ENCODE data around the gene ZNF835.

The ZNF835 gene

DNA sequence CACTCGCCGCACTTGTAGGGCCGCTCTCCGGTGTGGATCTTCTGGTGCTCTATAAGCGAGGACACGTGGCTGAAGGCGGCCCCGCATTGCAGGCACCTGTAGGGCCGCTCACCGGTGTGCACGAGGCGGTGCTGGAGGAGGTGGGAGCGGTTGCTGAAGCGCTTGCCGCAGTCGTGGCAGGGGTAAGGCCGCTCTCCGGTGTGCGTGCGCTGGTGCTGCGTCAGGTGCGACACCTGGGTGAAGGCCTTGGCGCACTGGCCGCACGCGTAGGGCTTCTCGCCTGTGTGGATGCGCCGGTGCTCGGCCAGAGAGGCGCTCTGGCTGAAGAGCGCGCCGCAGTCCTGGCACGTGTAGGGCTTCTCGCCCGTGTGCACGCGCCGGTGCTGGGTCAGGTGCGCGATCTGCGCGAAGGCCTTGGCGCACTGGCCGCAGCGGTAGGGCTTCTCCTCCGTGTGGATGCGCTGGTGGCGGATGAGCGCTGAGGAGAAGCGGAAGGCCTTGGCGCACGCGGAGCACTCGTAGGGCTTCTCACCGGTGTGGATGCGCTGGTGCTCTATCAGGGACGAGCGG is 7.5 kb downstream of the ZNF835 start:
- FAIRE-seq = no peak

DNA sequence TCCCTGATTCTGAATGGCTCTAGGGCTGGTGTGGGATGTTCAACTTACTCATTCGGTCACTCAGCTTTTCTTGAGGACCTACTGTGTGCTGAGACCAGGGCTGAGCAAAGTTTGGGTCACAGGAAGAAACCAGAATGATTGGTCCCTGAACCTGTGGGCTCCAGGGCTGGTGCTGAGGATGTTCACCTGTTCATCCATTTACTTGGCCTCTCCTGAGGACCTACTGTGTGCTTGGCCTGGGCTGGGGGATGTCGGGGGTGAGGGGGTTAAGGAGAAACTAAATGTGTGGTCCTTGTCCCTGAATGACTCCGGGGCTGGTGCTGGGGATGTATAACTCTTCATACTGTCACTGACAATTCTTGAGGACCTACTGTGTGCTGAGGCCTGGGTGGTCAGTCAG is 10.3 kb downstream of the ZNF835 start:
- FAIRE-seq = no peak
- DNase-seq (ENCODE audit: low spot score) = no peak

More for the DNA sequence above, 7.5 kb downstream of the ZNF835 start:
- no peak for DNase-seq (ENCODE audit: low spot score)

DNA sequence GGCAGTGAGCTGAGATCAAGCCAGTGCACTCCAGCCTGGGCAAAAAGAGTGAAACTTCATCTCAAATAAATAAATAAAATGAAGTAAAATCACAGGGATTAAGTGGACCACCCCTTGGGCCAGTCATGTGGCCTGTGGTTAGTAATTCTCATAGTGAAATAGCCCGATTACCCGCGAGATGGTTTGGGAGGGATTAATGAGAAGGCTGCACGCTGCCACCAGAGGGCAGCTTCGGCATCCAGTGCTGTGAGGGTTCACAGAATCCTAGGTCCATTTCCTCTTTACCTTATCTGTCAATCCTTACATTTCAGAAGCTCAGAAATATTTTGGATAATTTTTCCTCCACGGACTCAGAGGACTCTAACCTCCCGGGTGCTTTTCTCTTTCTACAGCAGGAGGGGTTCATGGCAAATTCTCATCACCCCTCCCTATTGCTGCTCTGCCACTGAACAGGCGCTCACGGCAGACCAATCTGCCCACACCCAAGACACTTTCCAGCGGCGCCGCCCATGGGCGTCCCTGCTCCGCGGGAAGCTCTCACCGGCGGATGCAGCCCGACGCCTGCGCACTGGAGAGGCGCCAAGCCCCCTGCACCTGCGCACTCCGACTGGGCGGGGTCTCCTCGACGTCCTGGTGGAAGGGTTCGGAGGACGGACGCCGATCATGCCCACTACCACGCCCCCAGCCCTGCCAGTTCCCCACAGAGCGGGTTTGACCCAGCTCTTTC is 11.0 kb downstream of the ZNF835 start:
- FAIRE-seq (no peak), DNase-seq (ENCODE audit: low spot score) (no peak)

DNA sequence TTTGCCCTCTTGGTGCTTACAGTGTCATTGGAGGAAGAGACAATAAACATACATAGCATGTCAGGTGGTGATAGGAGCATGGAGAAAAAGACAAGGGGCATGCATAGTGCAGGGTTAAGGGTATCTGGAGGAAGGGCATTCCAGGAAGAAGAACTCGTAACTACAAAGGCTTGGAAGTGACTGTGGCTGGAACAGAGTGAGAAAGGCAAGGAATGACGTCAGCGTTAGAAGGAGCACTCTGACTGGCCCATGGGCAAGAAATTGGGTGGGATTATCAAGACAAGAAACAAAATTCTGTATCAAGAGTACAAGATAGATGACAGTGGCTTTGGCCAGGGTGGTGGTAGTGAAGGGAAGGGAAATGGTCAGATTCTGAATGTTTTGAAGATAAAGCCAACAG is 17.4 kb downstream of the ZNF835 start:
- FAIRE-seq = no peak
- DNase-seq (ENCODE audit: low spot score) = no peak

DNA sequence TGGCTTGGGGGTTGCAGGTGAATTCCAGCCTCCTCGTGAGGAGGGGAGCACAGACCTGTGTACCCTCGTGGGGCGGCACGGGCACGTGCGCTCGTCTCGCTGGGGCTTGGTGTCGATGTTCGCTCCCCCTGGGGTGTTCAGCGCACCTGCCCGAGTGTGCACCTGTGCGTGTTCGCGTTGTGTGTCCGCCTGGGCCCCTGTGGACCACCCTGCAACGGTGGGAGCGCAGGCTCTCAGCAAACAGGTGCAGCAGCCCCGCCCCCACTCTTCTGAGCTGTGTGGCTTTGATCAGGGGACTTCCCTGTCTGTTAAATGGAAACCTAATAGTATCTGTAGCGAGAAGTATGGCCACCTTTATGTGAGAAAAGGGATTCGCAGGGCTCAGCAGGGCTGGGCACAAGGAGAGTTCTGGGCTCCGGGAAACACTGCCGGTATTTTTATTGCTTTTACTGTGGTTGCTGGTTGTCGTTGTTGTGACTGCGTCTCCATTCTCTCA is 28.0 kb downstream of the ZNF835 start:
- no peak for DNase-seq (ENCODE audit: low spot score)

DNA sequence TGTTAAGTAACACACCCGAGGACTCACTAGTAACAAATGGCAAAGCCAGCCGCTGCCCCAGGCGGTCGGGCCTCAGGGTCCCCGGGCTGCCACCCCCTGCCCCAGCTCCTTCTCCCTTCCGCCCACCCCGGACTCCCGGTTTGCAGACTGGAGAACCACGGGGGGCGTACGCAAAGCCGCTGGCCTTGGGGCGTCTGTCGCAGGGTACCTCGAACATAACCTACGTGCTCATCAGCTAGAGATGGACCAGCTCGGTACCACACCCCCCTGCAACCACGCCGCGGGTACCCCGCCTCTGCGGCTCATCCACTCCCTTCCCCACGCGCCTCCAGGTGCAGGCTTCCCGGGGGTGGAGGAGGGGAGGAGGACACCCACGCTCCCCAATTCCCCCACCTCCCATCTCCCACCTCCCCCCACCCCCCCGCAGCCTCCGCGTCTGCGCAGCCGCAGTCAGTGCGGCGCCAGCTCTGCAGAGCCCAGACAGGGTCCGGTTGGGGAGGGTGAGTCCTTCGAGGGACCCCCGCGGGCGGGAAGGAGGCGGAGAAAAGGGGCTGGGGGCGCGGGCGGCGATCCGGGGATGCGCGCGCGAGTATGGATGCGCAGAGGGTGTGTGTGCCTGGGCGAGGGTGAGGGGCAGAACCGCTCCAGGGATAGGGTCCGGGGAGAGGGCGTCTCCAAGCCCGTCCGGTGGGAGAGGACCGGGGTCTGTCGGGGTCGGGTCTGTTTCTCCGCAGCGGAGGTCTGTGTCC is 28.7 kb downstream of the ZNF835 start, which contains the start of gene SMIM17:
Gene SMIM17 (plus strand): TSS at position 449 of the 749 bp plus-strand sequence. CDS start 2,509 bp downstream, outside the sequence.
- DNase-seq (ENCODE audit: low spot score) (no peak), FAIRE-seq (no peak)

More for the DNA sequence above, 28.0 kb downstream of the ZNF835 start:
- no peak for FAIRE-seq

DNA sequence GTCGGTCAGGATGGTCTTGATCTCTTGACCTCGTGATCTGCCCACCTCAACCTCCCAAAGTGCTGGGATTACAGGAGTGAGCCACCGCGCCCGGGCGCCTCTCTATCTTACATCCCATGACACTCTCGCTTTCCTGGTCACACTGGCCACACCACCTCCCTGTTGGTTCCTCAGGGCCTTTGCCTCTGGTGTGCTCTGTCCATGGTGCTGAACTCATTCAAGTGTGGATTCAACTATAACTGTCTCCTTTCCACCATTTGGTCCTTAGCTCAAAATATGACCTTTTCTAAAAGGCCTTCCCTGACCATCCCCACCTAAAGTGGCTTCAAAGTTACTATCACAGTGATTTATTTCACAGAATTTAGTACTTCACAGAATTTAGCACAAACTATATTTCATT is 32.3 kb downstream of the ZNF835 start:
- DNase-seq (ENCODE audit: low spot score) (peak; percentile 57), FAIRE-seq (no peak)

DNA sequence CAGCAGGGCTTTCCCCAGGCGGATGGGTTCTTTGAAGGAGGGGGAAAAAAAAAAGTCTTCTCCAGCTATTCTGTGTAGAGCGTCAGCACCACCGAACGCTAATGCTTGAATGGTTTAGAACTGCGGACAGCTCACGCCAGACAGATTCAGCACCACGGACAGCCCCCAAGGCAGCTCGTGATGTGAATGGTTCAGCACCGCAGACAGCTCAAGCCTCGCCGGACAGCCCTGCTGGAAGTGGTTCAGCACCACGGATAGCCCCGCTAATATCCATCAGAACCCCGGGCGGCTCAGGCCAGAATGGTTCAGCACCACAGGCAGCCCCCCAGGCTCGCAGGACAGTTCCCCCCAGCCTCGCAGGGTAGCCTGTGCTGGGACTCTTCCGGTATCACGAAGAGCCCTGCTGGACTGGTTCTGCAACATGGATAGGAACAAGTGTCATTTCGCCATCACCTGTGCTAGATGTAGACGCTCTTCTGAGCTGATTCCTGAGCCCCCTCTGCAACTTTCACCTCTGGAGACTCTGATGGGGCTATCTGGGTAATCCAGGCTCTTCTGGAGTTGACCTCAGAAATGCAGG is 33.5 kb downstream of the ZNF835 start:
- DNase-seq (ENCODE audit: low spot score) (peak; percentile 90), FAIRE-seq (peak; percentile 83)

DNA sequence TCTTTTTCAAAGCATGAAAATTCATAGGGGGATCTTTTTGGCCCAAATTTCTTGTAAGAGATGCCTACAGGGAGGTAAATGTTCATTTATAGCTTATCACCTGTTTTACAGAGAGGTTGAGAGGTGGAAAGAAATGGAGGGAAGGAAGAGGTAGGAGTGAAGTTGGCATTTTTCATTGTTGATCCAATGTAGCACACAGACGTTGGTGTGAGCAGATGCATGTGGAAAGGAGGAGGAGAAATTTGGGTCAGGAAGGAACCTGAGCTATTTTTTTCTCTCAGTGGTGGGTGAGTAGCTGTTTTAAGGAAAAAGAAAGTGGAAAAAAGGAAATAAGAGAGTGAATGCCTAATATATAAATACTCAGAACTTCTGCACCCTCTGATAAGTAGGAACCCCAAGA is 38.5 kb downstream of the ZNF835 start:
- FAIRE-seq (no peak), DNase-seq (ENCODE audit: low spot score) (no peak)

DNA sequence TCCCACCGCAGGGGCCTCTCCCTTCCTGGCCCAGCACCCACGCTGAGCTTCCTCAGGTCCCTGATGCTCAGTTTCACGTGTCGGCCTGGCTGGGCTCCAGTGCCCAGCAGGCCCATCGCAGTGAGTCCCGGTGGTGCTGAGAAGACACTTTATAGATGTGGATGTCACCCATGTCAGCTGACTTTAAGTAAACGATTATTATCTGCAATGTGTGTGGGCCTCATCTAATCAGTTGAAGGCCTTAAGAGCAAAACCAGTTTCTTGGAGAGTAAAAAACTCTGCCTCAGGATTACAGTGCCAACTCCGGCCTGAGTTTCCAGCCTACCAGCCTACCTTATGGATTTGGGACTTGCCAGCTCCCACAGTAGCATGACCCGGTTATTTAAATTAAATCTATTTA is 45.8 kb downstream of the ZNF835 start:
- DNase-seq (ENCODE audit: low spot score) (no peak), FAIRE-seq (no peak)

DNA sequence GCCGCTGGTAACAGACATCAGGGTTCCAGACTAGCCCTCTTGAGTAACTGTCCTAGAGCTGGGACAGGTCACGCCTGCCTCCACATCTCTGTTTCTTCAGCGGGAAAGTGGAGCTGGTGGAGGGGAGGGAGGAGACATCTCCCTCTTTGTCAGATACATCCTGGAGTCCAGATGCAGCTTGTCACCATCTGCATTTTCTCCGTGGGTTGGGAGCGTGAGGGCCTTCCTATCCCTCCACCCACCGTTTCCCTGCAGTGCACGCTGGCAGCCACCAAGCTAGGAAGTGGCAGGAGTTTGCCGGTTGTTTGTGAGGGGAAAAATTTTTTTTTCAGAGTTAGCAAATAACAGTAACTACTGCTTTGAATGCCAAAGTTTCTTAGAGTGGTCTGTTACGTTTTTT is 48.6 kb downstream of the ZNF835 start:
- no peak for DNase-seq (ENCODE audit: low spot score)
- FAIRE-seq = no peak

DNA sequence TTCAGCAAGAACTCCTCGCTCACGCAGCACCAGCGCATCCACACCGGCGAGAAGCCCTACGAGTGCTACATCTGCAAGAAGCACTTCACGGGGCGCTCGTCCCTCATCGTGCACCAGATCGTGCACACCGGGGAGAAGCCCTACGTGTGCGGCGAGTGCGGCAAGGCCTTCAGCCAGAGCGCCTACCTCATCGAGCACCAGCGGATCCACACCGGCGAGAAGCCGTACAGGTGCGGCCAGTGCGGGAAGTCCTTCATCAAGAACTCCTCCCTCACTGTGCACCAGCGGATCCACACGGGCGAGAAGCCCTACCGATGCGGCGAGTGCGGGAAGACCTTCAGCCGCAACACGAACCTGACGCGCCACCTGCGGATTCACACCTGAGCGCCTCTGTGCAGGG is 49.2 kb downstream of the ZNF835 start:
- FAIRE-seq = no peak
- DNase-seq (ENCODE audit: low spot score) = no peak

DNA sequence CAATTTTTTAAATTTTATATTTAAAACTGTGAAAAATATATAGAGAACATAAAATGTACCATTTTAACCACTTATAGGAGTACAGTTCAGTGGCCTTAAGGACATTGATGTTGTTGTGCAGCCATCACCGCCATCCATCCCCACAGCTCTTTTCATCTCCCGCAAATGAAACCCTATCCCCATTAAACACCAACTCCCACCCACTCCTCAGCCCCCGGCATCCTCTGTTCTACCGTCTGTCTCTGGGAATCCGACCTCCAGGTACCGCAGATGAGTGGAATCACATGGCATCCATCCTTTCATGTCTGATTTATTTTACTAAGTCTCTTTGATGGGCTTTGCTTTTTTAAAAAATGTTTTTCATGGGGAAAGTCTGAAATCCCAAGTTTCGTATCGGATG is 52.4 kb downstream of the ZNF835 start:
- DNase-seq (ENCODE audit: low spot score) = no peak
- no peak for FAIRE-seq

DNA sequence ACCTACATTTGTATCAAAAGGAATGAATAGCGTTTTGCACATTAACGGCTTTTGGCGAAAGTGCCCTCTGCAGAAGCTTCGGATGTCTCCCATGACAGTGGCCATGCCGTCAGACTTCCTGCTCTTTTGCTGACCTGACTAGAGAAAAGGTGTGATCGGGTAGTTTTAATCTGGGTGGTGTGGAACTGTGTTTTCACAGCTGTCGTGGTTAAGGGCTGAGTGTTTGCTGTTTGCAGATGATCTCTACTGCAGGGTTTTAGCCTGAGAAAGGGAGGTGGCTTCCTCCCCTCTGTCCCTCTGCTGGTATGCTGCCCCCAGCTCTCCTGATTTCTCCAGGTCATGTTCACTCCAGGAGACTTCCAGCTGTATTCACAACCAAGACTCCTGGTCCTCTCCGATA is 54.0 kb downstream of the ZNF835 start:
- DNase-seq (ENCODE audit: low spot score) (no peak), FAIRE-seq (no peak)

DNA sequence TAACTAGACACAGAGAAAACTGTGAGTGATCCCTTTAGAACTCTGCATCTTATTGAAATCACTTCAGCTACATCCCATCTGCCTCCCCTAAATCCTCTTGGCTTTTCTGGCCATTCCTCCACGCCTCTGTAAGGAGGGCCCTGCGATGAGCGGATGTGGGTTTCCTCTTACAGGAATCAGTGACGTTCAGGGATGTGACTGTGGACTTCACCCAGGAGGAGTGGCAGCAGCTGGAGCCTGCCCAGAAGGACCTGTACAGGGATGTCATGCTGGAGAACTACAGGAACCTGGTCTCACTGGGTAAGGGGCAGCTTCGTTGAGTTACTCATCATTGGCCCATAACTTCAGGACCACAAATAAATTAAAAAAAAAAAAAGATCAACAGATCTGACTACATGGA is 57.9 kb downstream of the ZNF835 start:
- no peak for DNase-seq (ENCODE audit: low spot score)
- no peak for FAIRE-seq

DNA sequence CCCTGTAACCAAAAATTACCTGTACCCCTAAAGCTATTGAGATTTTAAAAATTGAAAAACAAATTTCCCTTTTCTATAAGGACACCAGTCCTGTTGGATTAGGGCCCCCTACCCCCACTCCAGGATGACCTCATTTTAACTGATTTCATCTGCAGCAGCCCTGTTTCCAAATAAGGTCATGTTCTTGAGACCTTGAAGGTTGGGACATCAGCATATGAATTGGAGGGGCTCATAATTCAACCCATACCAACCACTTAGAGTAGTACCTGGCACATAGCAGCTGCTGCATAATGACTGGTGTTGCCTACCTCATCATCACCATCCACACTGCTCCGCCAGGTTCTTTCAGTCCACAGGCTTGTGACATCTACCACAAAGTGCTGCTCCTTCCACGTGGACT is 58.8 kb downstream of the ZNF835 start:
- no peak for FAIRE-seq
- no peak for DNase-seq (ENCODE audit: low spot score)

All from urothelium cell line (cell line).